ENCODE measurements around the gene SETBP1. TPM values are rescaled to one million over a fixed set of nuclear protein-coding genes. Genes with fewer than 3 reads are reported as not detected.

The SETBP1 gene
- total RNA-seq, 1 experiment from 2014 or later, result 0.23 TPM

GRCh38 chr18:44705075-44705675 is 24.5 kb downstream of the SETBP1 start:
- BruUV-seq (replicated peaks), result no TSS peak
- Histone ChIP-seq H3K4me3 (ENCODE audit: low read depth in 2 of 2, low read length in 2 of 2) (no peak overlapping the region), H3K36me3 (ENCODE audit: control insufficient read depth, insufficient read depth, low read length) (no peaks in the 10 kb centered on the region), H3K4me1 (ENCODE audit: control insufficient read depth, insufficient read depth, low read length) (no peaks in the 10 kb centered on the region), H3K27ac (ENCODE audit: low read length) (no peak overlapping the region), H3K27me3 (ENCODE audit: control insufficient read depth, insufficient read depth, low read length) (no peaks in the 10 kb centered on the region), H3K9me3 (ENCODE audit: control insufficient read depth, insufficient read depth, low read depth, low read length) (no peaks in the 10 kb centered on the region)
- DNase-seq (ENCODE audit: low read depth, low spot score), result no peak
- in situ Hi-C loops (cut with HindIII; ENCODE audit: low pct_unique_long_range_greater_than_20kb, low sequenced_read_pairs) (no loop called here), intact Hi-C loops (cut with micrococcal nuclease; ENCODE audit: unreplicated experiment) (no loop called here)
- POLR2A ChIA-PET, result no interaction called here
- CTCF ChIA-PET, result no interaction called here
- ATAC-seq, result no peak
- TF ChIP-seq REST (IDR thresholded peaks at IDR 0.05; ENCODE audit: insufficient read depth in 1 of 2, low read depth in 2 of 2, low read length in 1 of 2), result no peak
- TF ChIP-seq CTCF (IDR thresholded peaks at IDR 0.05), result no peak
- no peak for TF ChIP-seq POLR2AphosphoS5 (IDR thresholded peaks at IDR 0.05; ENCODE audit: low read depth, low read length)
- no peak for TF ChIP-seq SIN3A (IDR thresholded peaks at IDR 0.05; ENCODE audit: borderline replicate concordance, insufficient read depth, low read depth, low read length)
- TF ChIP-seq TCF7L2 (IDR thresholded peaks at IDR 0.05; ENCODE audit: low read depth, low read length), result no peak

- DNase-seq (ENCODE audit: low read depth, low spot score), result no peak
- no peak for TF ChIP-seq REST (IDR thresholded peaks at IDR 0.05; ENCODE audit: insufficient read depth in 1 of 2, low read depth in 2 of 2, low read length in 1 of 2)
- no peak for TF ChIP-seq CTCF (IDR thresholded peaks at IDR 0.05)
- TF ChIP-seq SIN3A (IDR thresholded peaks at IDR 0.05; ENCODE audit: borderline replicate concordance, insufficient read depth, low read depth, low read length), result no peak
- TF ChIP-seq POLR2AphosphoS5 (IDR thresholded peaks at IDR 0.05; ENCODE audit: low read depth, low read length), result no peak
- TF ChIP-seq TCF7L2 (IDR thresholded peaks at IDR 0.05; ENCODE audit: low read depth, low read length), result no peak
- no TSS peak for BruUV-seq (replicated peaks)
- Histone ChIP-seq H3K36me3 (ENCODE audit: control insufficient read depth, insufficient read depth, low read length) (no peaks in the 10 kb centered on the region), H3K27ac (ENCODE audit: low read length) (no peak overlapping the region), H3K4me3 (ENCODE audit: low read depth in 2 of 2, low read length in 2 of 2) (no peak overlapping the region), H3K4me1 (ENCODE audit: control insufficient read depth, insufficient read depth, low read length) (no peaks in the 10 kb centered on the region), H3K9me3 (ENCODE audit: control insufficient read depth, insufficient read depth, low read depth, low read length) (no peaks in the 10 kb centered on the region), H3K27me3 (ENCODE audit: control insufficient read depth, insufficient read depth, low read length) (no peaks in the 10 kb centered on the region)
- no peak for ATAC-seq
- ChIA-PET CTCF (no interaction called here), POLR2A (no interaction called here)
- intact Hi-C loops (cut with micrococcal nuclease; ENCODE audit: unreplicated experiment) (no loop called here), in situ Hi-C loops (cut with HindIII; ENCODE audit: low pct_unique_long_range_greater_than_20kb, low sequenced_read_pairs) (no loop called here)
Observed at GRCh38 chr18:44708451-44709083, 27.9 kb downstream of the SETBP1 start.
